GM19397 (cell line): ENCODE measurements around the gene BCL6.

ENCODE experiments used
- ATAC-seq: cut with Tn5 transposase; IDR thresholded peaks from one replicate; pipeline ENCODE4 v1.9.1; 2021; ENCODE audit warnings: mild to moderate bottlenecking, moderate library complexity; ENCODE audit not compliant: unreplicated experiment

Gene BCL6

DNA sequence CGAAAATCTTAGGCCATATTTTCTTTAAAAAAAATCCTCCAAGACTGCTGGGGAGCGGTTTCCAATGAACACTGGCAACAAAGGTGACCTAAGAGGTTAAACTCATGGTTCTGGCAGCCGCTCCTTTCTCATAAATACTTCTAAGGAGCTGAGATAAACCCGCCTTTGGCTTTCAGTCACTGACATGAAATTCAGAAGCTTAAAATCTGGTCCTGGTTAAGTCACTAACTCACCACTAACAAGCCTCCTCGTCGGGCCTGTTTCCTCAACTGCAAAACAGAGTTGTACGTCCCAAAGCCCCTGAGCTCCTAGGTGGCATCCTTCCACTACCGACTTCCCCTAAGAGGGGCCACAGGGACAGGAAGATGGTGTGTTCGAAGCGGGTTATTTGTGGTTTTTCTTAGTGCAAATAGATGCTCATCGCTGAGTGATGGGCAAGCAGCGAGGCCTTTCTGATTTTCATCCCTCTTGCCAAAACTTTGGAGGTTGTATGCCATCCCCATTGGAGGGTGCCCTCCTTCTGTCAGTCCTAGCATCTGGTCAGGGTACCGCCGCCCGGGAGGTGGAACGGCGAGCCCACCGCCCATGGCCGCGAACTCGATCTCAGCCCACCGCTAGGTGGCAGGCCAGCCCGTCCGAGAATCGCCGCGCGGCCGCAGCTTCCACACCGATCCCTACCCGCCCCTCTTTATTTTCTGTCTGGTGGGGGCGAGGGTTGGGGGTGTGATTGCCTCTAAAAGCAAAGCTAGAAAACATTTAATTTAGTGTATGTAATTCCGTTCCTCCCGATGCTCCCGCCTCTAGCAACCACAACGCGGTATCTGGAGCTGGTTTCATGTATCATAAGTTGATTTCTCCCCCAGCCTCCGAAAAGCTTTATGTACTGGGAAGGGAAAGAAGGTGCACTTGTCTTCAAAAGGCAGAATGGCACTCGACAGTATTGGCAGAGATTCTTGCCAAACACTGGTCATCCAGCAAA lies 4.6 kb downstream of the BCL6 start:
- ATAC-seq = no peak

DNA sequence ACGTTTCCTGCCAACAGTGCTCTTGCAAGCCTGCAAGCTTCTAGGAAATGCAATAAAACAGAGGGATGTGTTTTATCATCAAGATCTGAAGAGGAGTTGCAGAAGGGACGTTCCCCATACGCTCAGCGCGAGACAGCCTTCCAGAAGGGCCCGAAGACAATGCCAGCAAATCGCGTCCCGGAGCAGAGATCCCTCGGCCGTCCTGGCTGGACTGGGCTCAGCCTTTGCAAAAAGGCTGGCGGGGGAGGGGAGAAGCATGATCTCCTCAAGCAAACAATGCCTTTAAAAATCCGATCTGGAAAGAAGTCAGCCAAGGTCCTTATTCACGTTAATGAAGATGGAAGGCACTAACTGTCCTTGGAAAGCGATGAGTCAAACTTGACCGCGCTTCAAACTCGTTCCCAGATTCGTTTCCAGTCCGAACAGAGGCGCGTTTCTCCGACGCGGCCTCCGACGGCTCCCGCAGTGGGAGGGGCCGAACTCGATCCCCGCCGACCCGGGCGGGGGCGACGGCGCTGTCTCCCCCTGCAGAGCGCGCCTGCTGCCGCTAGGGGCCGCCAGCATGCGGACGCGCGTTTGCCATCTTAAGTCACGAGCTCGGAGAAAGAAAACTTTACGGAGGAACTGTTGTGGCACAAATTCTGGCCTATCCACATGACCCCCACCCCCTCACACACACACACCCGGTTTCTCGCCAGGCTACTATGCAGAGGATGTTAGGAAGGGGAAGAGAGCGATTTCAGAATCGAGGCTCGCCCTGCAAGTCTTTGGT lies 5.5 kb downstream of the BCL6 start:
- peak; percentile 40 for ATAC-seq

DNA sequence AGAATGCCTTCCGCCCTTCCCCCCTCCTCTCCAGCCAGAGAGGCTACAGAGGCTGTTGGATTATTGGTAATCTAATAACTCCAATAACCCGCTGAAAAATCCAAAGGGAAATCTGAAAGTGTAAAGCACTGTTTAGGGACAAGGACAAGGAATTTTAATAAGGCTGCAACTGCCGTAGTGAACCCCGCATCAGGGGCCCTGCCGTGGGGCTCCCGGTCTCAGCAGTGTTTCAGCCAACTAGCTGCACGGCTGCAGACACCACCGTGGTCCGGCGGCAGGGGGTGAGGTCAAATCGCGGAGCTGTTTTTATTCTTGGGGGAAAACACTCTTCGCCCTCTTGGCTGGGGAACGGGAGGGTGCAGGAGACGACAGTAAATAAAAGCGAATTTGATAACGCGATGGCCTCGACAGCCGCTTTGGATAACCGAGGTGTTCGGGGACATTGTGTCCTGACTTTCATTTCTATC lies 6.1 kb downstream of the BCL6 start:
- ATAC-seq = no peak

DNA sequence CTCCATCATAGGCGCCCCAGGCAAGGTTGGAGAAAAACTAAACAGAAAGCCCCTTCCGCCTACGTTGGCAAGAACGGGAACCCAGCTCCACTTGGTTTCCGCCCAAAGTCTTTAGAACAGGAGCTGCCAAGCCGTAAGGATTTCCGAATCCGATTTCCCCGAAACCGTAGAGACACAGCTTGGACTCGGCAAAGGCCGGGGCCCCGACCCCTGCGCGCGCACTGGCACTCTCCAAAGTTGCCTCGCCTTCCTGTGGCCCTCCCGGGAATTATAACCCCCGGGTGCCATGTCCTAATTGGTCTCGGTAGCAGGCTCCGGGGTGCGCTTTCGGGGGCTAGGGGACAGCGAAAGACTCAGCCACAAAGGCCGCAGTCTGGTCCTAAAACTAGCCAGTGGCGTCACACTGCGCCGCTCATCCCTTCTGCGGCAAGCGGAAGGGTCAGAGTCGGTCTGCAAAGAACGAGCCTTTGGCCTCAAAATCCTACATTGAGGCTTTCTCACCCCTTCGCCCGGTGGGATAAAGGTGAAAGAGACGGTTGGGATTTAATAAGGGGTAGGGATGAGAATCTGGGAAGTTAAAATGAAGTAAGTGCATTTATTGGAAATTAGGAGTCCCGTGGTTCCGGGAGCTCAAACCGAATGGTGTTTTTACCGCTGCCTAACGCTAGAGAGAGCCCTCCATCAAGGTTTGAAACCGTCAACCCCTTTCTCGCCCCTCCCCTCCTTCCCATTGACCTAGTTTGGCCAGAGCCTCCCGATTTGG lies 6.8 kb downstream of the BCL6 start:
- ATAC-seq = peak; percentile 64

DNA sequence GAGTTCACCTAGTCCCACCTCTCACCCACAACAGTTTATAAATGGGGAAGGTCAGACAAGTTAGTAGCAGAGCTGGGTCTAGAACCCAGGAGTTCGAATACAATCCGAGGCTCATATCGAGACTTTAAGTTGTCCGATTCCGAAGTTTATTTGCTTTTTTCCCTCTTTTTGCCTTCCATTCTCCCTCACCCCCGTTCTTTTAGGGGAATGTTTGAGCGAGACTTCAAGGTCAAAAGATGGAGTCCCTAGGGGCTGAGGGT lies 7.3 kb downstream of the BCL6 start:
- ATAC-seq = no peak

DNA sequence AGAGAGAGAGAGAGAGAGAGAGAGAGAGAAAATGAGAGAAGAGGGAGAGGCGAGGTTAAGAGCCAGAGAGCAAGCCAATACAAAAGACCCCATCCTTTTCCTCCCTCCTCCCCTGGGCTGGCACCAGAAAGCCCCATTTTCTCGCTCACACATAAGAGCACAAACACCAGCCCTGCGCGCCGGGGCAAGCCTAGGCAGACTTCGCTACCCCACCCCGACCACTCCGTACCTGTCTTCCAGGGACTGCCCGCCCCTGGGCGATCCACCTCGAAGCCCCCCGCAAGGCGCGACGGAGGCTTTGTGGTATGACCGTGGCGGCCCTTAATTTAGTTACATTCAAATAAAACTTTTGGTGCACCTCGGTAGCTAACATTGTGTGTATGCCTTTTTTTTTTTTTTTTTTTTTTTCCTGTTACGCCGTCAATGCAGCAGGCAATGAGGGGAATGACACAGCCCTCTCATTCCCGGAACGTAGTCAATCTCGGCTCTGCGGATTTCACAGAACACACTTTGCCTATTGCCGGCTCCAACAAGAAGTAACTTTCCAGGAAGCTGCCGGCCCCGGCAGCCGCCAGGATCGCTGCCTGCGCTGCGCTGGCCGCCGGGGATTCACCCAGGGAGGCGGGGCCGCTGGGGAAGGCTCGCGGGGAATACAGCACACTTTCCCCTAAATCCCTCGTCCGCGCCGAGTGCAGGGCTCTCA lies 7.7 kb downstream of the BCL6 start:
- no peak for ATAC-seq

DNA sequence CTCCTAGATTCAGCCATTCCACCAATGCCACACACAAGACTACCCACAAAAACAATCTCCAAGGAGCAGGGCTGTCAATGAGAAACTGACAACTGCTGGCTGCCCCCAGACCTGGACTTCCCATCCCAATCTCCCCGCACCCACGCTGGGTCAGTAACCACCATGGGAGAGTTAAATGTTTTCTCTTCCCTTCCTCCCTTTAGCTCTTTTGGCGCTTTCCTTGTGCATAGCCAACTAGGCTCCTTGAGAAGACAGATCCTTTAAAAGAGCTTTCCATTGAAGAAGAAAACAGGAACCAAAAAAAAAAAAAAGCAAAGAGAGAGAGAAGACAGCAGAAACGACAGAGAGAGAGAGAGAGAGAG lies 8.3 kb downstream of the BCL6 start:
- no peak for ATAC-seq

DNA sequence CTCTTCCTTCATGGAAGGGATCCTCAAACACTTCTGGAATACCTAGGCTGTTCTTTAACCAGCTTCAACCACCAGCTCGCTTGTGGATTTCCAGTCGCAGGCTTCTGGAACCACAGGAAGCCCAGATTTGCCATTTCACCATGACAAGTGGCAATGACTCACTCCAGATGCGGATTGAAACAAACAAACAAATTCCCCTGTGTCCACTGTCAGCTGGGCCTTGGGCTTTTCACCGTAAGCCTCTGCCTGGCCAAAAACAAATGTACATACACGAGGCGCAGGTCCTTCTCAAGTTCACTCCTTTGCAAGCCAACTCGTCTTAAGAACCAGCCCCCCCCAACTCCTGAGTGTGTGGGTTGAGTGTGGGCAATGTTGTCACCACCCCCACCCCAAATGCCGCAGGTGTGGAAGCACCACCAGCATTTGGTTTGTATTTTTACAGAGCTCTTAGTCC lies 8.8 kb downstream of the BCL6 start:
- ATAC-seq = no peak

DNA sequence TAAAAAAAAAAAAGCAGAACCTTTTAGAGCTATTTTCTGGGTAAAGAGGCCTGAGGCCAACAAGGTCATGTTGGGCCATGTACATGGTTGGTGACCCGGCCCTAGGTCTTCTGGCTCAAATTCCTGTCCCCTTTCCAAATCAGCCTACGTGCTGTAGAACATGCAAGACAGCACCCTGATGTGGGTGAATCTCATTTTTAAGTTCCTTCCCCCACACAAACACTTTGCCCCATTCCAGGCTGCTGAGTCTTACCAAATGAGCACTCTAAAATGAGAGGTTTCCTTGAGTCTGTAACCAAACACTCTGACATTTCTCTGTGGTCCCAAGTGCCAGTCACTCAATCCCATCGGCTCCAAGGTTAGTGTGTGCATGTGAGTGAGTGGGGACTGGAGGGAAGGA lies 9.4 kb downstream of the BCL6 start:
- no peak for ATAC-seq

DNA sequence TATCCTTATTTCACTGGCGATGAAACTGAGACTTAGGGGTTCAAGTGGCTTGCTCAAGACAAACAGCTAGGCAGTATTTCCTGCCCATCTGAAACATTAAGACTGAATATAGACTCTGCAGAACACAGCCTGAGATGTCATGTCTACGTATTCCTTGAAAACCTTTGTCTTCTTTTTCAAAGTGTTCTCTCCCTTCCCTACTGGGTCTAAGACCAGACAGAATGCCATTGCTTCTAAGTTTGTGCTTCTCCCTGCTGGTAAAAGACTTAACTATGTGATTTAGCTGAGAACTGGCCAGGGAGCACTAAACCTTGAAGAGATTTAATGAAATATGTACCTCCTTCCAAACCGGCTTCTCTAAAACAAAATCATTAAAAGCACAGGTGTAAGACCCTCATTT lies 9.9 kb downstream of the BCL6 start:
- no peak for ATAC-seq

DNA sequence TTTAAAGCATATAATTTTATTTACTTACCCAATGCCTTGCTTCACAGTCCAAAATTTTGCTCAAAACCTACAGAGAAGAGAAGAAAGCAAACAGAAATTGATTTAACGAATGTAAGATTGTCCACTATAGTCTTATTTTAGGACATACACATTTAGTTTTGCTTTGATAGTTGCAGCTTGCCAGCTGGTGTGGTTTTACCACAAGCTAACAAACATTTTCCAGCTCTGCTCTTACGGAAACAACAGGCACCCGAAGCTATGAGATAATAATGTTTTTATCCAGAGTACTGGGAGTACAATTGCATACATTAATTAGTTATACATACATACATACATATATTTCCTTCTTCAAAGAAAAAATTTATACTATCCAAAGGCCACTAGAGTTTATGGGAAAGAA lies 10.4 kb downstream of the BCL6 start:
- ATAC-seq = no peak

DNA sequence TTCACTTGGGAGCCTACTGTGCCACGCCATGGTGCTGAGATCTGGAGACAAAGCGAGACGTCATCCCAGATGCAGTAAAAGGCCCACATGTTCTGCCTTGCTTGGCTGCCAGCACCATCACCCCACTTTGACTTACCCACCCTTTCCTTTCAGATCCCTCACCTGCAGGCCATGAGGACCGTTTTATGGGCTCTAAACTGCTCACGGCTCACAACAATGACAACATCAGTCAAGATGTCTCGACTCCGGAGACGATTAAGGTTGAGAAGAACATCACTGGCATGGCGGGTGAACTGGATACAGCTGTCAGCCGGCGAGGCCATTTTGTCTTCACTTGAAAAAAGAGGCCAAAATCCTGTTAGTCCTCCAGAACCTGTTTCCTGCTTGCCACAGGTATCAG lies 11.9 kb downstream of the BCL6 start:
- ATAC-seq = no peak

DNA sequence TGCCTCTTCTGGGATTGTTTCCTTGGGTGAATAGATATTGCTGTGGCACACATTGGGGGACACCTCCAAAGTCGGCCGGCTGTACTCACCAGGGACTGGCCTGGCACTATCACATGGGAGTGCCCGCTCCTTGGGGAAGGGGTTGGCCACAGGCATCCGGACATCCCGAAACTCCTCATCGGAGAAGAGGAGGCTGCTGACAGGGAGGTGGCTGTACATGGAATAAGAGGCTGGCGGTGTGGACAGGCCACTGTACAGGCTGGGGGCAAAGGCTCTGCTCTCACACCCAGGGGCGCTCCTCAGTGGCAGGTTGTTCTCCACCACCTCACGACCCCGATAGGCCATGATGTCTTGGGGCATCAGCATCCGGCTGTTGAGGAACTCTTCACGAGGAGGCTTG lies 15.7 kb downstream of the BCL6 start:
- ATAC-seq = no peak

DNA sequence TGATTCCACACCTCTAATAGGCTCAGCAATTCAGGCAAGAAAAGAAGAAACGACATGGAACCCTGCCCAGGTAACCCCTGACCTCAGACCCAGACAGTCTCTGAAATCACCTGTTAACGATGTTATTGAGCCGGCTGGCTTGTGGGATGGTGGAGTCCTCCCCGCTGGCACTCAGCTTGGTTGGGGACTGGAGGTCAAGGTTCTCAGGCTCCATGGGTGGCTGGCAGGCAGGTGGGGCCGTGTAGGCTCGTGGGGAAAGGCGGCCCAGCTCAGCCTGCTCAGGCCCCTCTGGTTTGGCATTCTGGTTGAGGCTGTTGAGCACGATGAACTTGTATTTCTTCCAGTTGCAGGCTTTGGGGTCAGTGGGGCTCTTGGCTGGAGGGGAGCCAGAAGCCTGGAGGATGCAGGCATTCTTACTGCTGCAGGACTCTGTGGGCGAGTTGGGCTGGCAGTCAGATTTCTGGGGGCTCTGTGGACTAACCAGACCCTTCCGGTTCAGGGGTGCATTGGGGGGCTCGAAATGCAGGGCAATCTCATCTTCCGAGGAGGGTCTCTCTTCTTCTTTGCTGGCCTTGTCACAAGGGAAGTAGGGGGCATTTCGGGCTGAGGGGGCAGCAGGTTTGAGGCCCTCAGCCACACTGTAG lies 16.2 kb downstream of the BCL6 start:
- ATAC-seq = no peak

DNA sequence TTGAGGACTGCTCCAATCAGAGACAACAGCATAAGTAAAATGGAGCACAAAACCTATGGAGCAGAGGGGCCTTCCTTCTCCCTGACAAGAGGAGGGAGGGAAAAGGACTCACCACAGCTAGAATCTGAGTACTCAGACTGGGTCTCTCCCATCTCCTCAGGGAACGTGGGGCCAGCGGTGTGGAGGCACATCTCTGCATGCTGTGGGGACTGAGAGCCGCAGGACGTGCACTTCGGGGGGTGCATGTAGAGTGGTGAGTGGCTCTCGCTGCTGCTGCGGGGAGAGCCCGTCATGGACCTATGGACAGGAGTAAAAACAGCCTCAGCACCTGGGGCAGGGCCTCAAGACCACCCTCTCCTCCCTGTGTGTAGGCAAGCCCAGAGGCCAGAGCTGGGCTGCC lies 17.0 kb downstream of the BCL6 start:
- ATAC-seq = no peak

DNA sequence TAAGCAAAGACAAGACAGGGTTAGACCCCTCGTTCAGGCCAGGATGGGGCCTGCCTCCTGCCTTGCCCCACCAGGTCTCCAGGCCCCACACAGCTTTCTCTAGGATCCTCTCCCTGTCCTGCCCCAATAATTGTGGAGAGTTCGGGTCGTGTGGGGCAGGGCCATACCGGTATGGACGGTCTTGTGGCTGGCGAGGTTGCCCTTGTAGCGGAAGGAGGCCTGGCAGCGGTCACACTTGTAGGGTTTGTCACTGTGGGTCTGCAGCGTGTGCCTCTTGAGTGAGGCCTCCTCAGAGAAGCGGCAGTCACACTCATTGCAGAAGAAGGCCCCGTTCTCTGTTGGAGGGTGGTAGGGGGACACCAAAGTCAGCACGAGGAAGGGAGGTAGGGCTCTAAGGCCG lies 18.7 kb downstream of the BCL6 start:
- ATAC-seq = no peak

DNA sequence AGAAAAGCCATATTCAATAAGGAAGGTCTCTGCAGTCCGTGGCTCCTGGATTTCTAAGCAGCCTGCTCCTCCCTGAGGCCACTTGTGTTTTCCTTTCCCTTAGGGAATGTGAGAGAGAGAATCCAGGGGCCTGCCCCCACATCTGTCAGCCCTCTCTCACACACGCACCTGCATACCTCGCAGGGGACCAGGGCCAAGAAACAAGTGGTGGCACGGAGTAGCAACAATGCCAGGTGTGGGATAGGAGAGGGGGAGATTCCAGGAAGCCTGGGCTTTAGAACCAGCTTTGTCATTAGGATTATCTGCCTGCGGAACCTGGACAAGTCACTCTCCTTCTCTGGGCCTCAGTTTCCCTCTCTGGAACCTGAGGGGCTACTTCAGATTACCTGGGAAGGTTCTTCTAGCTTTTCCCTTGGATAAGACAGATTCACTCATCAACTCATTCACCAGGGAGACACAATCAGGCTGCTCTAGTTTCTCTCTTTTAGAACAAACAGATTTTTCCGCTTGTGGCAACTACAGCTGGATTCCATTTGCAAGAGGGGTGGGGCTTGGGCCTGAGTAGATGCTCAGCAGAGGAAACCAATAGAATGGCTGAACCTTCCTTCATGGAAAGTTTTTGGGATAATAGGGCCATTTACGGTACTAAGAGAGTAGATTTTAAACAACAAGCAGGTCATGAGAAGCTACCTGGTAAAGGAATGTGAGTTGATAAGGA lies 19.5 kb downstream of the BCL6 start:
- ATAC-seq = no peak

DNA sequence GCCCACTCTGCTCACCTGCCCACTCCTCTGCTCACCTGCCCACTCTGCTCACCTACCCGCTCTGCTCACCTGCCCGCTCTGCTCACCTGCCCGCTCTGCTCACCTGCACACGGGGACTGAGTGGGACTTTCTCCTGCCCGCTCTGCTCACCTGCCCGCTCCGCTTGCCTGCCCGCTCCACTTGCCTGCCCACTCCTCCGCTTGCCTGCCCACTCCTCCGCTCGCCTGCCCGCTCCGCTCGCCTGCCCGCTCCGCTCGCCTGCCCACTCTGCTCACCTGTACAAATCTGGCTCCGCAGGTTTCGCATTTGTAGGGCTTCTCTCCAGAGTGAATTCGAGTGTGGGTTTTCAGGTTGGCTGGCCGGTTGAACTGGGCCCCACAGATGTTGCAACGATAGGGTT lies 20.0 kb downstream of the BCL6 start:
- ATAC-seq = no peak

DNA sequence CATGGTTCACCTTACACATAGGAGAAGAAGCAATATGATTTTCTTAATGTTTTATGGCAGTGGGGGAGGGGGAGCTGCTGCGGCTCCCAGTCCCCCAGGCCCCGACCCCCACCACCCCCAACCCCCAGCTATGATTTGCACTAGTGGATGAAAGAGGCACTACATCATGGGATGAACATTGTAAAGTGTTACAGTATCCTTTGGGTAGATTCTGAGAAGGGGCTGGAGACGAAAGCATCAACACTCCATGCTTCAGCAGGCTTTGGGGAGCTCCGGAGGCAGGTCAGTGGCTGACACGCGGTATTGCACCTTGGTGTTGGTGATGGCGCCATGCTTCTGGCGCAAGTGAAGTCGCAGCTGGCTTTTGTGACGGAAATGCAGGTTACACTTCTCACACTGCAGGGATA lies 23.1 kb downstream of the BCL6 start:
- ATAC-seq = no peak

DNA sequence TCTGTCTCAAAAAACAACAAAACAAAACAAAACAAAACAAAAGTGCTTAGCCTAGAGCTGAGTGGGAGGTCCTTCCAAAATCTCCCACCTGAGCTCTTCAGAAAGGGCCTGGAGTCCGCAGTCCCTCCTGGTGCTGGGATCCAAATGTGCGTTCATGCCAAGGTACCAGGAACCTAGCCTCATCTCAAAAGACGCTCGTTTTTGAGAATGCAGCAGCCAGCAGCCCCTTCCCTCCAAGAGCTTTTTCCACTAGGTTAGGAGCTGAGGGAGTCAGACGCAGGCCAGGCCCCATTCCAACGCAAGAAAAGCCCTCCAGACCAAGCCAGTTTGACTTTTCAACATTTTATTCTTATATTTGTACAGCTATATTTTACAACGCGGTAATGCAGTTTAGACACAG lies 24.2 kb downstream of the BCL6 start:
- ATAC-seq = no peak
